Activated effector memory CD4-positive, alpha-beta T cell treated with anti-CD3 and anti-CD28 coated beads, Interleukin-2, amount 50 U/mL, for 16 hours (primary cell): ENCODE results near the gene HTT.

ENCODE experiments used
- DNase-seq: peaks from one replicate; pipeline ENCODE4 v3.0.0-alpha.2; 2020

The HTT gene

DNA sequence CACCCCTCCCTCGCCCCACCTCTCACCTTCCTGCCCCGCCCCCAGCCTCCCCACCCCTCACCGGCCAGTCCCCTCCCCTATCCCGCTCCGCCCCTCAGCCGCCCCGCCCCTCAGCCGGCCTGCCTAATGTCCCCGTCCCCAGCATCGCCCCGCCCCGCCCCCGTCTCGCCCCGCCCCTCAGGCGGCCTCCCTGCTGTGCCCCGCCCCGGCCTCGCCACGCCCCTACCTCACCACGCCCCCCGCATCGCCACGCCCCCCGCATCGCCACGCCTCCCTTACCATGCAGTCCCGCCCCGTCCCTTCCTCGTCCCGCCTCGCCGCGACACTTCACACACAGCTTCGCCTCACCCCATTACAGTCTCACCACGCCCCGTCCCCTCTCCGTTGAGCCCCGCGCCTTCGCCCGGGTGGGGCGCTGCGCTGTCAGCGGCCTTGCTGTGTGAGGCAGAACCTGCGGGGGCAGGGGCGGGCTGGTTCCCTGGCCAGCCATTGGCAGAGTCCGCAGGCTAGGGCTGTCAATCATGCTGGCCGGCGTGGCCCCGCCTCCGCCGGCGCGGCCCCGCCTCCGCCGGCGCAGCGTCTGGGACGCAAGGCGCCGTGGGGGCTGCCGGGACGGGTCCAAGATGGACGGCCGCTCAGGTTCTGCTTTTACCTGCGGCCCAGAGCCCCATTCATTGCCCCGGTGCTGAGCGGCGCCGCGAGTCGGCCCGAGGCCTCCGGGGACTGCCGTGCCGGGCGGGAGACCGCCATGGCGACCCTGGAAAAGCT, at the start of gene HTT, which contains the start of gene HTT-AS:
Gene HTT, plus strand, starts transcription at position 604 of the 768 bp plus-strand sequence. Its CDS starts 145 bp downstream, at position 749.
Gene HTT-AS, minus strand, starts transcription at position 461 of the 768 bp plus-strand sequence.
- peak; percentile 98 for DNase-seq

DNA sequence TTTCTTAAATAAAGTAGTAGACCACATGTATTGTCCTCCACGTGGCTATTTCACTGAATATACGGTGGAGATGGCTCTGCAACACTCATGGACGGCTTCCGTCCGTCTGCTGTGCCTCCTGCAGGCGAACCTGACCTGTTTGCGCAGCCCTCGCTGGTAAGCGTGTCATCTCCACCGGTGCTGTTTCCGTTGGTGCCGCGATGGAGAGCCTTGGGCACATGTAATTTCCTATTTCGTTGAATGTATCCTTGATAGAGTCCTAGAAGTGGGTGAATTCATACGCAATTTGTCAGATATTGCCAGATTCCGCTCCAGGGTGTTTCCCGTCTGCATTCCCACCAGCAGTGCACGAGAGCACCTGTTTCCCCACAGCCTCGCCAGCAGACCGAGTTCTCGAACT, 48.6 kb upstream of the HTT start:
- DNase-seq = no peak

DNA sequence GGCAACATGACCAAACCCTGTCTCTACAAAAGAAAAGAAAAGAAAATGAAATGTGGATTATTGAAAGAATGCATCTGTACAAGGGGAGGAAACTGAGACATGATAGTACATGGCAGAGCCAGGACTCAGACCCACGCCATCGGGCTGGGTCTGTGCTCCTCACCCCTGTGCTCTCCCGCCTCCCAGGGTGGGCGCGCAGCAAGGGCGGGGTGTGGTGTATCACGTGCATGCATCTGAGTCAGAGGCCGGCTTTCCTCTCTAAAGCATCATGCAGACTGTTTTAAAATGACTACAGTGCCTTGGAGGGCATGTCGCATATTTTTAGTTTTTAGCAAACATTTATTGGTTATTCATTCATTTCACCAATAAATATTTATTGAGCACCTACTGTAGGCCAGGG, 47.9 kb upstream of the HTT start:
- no peak for DNase-seq

DNA sequence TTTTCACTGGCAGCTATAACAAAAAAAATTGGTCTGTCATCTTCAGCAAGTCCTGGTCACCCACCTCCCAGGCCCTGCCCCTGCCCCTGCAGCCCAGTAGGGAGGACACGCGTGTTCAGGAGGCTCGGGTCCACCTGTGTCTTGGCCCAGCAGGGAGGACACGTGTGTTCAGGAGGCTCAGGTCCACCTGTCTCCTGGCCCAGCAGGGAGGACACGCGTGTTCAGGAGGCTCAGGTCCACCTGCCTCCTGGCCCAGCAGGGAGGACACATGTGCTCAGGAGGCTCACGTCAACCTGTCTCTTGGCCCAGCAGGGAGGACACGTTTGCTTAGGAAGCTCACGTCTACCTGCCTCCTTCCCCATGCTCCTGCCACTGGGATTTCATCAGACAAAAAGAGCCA, 45.0 kb upstream of the HTT start:
- no peak for DNase-seq

DNA sequence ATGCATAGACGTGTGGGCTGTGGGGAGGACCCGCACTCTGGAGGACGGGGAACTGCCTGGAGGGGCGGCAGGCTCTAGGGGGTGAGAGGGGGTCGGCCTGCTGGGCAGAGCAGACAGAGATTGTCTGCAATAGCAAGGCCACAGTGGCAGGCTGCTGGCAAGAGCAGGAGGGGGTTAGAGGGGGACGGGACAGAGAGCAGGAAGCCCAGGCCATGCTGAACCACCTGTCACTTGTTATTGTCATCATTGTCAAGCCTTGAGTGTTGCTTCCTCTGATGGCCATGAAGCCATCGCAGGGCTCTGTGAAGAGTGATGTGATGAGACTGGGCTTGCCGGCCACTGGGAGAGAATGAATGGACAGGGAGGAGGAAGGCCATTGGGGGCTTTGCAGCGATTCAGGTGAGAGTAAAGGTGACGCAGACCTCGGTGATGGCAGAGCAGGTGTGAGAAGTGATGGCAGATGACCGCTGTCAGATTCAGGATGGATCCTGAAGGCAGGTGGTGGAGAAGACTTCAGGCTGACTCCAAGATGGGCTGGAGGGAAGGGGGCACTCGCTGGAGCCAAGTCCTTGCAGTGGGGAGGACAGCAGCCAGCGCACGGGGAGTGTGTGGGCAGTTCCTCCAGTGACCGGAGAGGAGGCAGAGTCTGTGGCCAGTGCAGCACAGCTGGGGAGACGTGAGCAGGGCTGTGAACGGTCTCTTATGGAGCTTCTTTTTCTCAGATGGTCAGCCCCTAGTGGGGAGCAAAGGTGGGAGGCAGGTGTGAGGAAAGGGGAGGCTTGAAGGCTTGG, 43.7 kb upstream of the HTT start:
- DNase-seq = no peak

DNA sequence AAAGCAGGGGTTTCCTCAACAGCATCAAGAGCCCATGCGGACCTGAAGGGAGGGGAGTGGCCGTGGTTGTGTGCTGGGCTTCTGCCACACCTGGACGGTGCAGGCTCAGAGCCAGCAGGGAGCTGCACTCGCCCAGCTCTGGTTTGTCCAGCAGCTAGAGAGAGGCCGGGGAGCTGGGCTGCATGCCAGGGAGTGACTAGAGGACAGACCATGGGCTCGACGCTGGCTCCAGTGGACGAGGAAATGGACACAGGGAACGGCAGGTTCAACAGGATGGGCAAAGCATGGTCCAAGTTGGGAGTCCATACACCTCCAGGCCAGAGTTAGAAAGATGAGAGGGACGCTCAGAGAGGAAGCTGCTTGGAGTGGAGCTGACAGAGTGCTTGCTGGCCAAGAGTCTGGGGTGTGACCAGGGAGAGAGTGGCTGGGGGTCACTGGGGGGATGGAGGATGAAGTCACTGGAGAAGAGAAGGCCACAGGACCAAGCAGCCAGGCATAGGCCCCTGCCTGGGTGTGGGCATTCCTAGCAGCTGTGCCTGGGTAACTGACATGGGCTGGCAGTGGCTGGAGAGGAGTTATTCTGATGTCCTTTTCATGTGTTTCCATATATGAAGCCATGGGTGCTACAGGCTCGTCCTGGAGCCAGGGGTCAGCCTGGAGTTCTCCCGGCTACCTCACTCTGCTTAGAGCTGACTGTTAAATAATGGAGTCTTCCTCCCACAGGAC, 43.0 kb upstream of the HTT start:
- DNase-seq = no peak

DNA sequence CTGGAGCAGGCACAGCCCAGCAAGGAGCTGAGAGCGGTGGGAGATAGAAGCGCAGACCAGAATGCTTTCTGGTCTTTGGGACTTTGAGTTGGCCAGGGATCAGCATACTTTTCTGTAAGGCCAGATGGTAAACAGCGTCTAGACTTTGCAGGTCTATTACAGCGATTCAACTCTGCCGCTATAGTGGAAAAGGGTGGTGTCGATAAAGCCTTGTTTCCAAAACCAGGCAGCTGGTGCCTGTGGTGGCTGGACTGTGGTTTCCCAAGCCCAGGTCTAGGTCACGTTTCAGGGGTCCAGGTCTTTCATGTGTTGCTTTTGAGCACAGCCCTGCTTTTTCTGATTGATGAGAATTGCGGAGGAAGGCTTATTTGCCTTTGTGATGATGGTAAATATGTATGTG, 40.2 kb upstream of the HTT start:
- no peak for DNase-seq

DNA sequence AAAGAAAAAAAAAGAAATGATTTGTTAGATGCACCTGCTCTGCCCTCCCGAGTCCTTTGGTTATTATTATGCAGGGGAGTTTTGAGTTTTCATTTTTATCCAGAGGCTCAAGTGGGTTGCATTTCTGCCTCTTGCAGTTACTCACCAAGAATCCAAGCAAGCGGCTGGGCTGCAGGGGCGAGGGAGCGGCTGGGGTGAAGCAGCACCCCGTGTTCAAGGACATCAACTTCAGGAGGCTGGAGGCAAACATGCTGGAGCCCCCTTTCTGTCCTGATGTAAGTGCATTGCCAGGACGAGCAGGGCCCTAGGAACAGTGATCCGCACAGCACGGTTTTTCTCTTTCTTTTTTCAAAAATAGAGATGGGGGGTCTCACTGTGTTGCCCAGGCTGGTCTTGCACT, 39.2 kb upstream of the HTT start:
- no peak for DNase-seq

DNA sequence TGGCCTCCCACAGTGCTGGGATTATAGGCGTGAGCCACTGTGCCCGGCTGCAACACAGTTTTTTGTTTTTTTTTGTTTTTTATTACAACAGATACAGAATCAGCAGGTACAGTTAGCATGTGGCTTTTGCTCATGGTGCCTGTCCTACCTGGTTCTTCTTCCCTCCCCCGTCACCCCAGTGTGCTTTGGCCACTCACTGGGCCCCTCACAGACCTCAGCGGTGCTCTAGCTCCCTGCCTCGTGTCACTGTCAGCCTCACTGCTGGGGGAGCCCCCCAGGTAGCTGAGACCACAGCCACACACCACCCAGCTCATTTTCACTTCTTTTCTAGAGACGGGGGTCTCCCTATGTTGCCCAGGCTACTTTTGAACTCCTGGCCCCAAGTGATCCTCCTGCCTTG, 38.8 kb upstream of the HTT start:
- no peak for DNase-seq

DNA sequence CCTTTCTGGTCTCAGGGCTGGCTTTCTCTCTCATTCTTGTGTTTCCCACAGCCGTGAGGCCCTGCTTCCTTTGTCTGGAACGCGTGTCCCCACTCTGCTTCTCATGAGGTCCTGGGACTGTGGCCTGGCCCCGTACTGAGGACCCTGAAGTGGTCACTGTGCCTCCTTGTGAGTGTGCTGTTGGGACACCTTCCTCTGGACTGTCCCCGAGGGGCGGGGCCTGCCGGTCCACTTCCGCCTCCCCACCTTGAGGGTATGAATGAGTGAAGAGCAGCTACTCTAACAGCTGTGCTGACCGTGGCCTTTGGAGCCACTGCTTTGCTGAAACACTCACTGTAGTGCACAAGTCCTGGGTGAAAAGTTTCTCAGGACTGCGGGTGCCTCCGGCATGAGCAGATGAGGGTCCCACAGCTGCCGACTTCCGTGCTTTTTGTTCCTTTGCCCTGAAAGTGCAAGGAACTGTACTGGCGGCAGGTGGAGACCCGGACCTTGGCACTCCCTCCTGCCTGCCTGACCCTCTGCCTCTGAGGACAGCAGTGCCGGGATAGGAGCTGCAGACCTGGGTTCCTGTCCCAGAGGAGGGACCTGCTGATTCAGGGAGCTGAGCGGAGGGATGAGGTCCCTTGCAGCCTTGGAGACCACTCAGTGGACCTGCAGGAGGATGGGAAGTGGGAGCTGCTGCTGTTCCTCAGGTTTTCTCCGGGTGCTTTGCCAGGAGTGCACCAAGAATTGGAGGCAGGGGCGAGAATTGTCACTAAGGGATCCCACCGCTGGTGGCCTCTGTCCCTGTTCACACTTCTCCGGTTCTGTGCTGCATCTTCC, 38.1 kb upstream of the HTT start:
- DNase-seq = no peak

DNA sequence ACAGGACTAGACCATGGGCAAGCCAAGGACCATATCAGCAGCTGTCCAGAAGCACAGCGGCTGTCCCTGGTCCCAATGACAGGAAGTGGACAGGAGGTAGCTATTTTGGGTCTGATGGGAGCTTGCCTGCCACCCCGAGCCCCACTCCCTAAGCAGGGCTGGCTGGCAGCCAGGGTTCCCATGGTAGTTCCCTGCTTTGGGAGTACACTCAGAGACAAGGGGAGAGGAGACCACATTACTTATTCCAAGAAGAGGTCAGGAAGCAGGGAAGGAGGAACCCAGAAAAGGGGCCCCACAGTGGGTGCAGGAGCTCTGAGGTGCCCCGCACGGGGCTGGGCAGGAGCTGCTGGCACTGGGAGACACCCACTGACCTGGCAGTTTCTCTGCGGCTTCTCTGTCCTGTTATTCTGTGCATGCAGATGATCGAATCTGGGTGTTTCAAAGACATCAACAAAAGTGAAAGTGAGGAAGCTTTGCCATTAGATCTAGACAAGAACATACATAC, 36.5 kb upstream of the HTT start:
- no peak for DNase-seq

DNA sequence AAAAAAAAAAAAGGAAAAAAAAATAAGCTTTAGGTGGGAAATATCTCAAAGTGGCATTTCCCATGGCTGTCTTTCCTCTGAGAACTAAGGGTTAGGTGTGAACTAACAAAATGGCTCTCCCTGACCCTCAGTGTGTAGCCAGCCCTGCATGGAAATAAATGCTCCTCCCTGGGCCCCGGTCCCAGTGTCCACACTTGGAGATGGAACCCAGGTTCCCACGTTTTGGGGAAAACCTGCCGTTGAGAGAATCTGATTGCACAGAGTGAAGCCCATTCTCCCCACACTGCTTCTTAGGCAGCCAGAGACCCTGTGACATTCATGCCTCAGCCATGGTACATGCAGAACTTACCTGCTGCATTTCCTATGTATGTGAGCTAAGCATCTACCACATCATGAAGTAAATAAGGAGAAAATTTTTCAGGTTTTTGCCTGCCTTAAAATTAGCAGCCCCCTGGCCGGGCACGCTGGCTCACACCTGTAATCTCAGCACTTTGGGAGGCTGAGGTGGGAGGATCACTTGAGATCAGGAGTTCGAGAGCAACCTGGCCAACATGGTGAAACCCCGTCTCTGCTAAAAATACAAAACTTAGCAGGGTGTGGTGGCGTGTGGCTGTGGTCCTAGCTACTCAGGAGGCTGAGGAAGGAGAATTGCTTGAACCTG, 34.6 kb upstream of the HTT start:
- no peak for DNase-seq

DNA sequence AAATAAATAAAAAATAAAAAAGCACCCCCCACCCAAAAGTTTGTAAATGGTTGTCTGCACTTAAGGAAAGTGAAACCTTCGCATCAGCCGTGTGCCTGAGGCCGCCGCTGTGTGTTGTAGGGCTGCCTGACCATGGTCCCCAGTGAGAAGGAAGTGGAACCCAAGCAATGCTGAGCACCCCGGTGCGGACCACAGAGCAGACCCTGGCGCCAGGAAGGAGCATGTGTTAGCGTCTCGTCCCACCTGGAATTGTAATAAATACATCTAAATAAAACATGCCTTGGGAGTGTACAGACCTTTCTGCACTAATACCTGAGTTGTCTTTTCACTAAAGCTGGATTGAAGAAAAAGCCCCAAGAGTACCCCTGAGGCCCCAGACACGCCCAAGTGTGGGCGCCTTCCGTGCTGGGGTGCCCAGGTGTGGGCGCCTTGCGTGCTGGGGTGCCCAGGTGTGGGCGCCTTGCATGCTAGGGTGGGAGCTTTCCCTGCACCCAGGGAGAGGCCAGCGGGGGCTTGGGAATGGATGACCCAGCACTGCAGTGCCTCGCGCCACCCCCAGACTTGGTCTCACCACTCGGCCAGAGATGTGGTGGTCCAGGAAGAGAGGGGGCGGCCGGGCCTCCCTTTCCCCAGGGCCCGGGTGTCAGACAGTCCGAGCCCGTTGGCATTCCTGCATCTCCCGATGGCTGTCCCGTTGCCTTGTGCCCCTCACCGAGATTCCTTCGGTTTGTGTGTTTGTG, 33.9 kb upstream of the HTT start:
- no peak for DNase-seq

DNA sequence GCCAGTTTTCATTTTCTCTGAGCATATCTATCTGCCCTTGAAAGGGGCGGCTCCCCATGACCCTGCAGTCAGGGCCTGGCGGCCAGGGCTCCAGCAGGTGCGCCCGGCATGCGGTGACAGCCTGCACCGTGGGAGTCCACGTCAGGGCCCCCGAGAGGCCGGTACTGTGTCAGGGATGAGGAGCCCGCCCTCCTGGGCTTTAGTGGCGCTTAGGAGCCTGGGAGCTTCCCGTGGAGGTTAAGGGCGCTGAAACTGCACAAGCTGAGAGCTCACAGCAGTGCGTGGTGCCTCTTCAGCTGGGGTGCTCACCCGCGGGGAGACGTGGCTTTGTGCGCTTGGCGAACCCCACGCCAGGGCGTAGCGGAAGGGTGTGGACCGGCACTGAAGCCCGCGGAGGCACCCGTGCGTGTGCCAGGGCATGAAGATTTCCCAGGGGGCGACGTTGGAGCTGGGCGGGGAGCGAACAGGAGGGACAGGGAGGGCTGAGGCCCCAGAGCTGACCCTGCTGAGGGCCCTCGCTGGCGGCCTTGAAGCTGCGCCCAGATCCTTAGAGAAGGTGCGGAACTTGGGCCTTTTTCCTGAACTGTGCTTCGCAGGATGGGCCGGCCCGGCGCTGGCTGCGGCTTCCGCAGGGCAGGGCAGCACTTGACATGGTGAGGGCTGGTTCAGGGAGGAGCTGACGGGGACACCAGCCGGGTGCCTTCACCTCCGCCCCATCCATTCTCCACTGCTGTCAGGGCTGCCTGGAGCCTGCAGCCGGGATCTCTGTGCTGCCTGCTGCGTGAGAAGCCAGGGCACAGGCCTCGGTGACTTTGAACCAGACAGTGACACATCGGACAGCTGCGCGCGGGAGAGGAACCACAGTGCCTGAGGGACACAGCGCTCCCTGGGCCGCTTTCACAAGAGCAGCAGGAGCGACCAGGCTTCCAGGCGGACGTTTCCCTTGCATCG, 33.0 kb upstream of the HTT start:
- peak; percentile 75 for DNase-seq

DNA sequence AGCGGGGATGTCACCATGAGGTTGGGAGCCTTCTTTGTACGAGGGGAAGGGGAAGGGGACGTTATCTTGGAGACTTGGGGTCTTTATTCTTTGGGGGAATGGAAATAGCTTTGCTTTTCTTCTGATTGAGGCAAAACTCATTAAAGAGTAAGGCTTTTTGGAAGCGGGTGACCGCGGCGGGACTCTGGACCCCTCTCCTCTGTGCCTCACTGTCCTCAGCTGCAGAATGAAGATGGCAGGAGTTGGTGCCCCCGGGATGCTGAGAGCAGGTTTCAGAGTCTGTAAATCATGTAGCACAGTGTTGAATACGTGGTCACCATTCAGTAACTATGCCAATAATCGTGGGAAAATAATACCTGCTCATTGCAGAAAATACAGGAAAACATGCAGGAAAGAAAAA, 32.3 kb upstream of the HTT start:
- DNase-seq = no peak

DNA sequence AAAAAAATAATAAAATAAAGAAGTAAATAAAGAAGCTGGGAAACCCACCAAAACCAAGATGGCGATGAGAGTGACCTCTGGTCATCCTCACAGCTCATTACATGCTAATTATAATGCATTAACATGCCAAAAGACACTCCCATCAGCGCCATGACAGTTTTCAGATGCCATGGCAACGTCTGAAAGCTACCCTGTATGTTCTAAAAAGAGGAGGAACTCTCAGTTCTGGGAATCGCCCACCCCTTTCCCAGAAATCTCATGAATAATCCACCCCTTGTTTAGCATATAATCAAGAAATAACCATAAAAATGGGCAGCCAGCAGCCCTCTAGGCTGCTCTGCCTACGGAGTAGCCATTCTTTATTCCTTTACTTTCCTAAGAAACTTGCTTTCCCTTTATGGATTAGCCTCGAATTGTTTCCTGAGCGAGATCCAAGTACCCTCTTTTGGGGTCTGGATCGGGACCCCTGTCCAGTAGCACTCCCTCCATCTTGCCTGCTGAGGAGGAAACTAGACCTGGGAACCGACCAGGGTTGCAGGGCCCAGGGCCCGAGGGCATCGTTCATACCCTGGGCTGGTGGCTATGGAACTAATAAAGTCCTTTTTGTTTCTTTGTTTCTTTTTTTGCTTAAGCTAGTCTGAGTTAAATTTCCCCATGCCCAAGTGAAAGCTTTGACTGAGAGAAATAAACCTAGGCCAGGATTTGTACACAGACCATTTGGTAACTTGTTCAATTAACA, 31.0 kb upstream of the HTT start:
- no peak for DNase-seq

DNA sequence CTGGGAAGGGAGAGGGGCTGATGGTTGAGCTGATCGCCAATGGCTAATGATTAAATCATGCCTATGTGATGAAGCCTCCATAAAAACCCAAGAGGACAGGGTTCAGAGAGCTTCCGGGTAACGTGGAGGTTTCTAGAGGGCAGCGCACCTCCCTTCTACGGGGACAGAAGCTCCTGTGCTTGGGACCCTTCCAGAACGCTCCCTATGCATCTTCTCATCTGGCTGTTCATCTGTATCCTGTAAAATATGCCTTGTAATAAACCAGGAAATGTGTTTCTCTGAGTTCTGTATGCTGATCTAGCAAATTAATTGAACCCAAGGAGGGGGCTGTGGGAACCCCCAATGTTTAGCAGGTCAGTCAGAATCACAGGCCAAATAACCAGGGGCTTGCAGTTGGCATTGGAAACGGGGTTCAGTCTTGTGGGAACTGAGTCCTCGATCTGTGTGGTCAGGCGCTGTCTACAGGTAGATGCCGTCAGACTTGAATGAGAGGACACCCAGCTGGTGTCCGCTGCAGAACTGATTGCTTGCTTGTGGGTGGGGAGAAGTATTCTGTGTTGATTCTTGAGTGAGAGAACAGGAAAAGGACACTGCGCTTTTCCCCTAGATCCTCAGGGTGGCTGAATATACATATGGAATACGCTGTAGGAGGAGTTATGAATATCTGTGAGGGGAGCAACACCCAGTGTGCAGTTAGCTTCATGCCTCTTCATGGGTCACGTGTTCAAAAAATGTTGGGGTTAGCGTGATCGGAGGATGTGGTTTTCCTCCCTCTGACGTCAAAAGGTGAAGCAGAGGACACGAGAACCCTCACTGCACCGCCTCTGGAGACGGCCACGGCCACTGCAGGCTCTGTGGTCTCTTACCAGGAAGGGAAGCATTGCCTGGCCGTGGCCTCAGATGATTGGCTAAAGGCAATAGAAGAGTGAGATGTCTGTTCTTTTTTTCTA, 29.3 kb upstream of the HTT start:
- peak; percentile 87 for DNase-seq

DNA sequence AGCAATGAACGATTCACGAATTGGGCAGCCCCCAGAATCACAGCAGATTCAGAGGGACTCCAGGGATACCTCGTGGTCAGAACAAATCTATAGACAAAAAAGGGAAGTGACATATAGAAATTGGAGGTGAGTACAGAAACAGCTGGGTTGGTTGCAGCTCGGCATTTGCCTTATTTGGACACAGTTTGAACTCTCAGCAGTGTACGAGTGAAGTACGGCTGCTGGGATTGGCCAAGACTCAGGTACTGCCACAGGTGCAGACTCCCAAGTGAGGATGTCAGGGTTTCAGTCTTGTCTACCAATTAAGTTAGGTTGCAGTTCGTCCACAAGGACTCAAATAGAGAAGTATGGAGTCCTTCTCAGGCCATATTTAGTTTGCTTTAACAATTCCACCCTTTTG, 28.3 kb upstream of the HTT start:
- no peak for DNase-seq
